ENCODE results near the gene ARNT2.

The ARNT2 gene

DNA sequence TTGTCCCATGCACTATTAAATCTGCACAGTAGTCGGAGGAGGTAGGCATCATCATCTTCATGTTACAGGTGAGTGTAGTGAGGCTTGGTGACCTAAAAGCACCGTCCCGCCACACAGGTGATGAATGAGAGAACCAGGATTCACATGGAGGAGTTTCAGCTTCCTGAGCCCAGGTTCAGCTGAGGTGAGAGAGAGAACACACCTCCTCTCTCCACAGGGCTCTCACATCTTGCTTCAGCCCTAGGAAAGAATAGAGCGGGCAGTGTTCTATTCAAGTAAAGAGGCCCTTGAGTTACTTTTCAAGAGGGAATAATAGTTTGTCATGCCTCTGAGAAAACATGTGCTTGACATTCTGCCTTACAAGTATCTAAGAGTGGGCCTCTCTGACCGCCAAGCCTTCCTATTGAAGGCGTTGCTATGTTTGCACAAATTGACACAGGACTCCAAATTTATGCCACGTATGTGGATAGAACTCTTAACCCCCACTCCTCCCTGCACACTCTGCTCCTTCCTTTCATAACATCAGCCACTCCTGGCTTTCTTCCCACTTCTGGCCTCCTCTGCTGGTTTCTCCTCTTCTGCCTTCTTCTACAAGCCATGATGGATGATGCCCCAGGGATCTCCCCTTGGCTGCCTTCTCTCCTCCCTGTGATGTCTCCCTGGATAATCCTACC is 152.6 kb downstream of the ARNT2 start:
- H2BK15ac ChIP-seq (replicated peaks; ENCODE audit: low read depth): no peak overlapping the region
- no peak overlapping the region for H3K56ac ChIP-seq (ENCODE audit: low read length)
- H3K4me3 ChIP-seq (ENCODE audit: low read length): no peak overlapping the region
- H2AK5ac ChIP-seq (ENCODE audit: low read length): no peak overlapping the region
- H3K4me1 ChIP-seq (ENCODE audit: control insufficient read depth, low read depth, low read length): peaks cover 3% of the 10 kb centered on the region
- no peak for DNase-seq
- no peak overlapping the region for H2BK120ac ChIP-seq (ENCODE audit: low read depth, low read length)
- no peak overlapping the region for H3K4me2 ChIP-seq (ENCODE audit: low read length)
- no peaks in the 10 kb centered on the region for H3K79me1 ChIP-seq (ENCODE audit: low read length)
- H3K4ac ChIP-seq (ENCODE audit: low read depth, low read length): no peak overlapping the region
- no CpG with 5 or more reads among the region's 7 CpGs for WGBS (ENCODE audit: extremely low coverage, insufficient coverage, low lambda C conversion rate)
- no peak overlapping the region for H2BK5ac ChIP-seq (ENCODE audit: low read length)
- no peaks in the 10 kb centered on the region for H3K79me2 ChIP-seq (ENCODE audit: control insufficient read depth, insufficient read depth, low read length)
- no peak overlapping the region for H3K27ac ChIP-seq (ENCODE audit: low read depth, low read length)
- no peak overlapping the region for H4K8ac ChIP-seq (ENCODE audit: low read depth, low read length)
- H3K27me3 ChIP-seq (ENCODE audit: insufficient read depth, low read length, poor library complexity): no peaks in the 10 kb centered on the region
- H3K23ac ChIP-seq (ENCODE audit: low read length): peak overlapping the region; percentile 24
- no peaks in the 10 kb centered on the region for H3K36me3 ChIP-seq (ENCODE audit: control insufficient read depth, insufficient read depth, low read length)
- H3K18ac ChIP-seq (ENCODE audit: low read length): no peak overlapping the region
- no peak overlapping the region for H4K5ac ChIP-seq (ENCODE audit: low read length)
- no peak overlapping the region for H3K9ac ChIP-seq (ENCODE audit: low read length)

DNA sequence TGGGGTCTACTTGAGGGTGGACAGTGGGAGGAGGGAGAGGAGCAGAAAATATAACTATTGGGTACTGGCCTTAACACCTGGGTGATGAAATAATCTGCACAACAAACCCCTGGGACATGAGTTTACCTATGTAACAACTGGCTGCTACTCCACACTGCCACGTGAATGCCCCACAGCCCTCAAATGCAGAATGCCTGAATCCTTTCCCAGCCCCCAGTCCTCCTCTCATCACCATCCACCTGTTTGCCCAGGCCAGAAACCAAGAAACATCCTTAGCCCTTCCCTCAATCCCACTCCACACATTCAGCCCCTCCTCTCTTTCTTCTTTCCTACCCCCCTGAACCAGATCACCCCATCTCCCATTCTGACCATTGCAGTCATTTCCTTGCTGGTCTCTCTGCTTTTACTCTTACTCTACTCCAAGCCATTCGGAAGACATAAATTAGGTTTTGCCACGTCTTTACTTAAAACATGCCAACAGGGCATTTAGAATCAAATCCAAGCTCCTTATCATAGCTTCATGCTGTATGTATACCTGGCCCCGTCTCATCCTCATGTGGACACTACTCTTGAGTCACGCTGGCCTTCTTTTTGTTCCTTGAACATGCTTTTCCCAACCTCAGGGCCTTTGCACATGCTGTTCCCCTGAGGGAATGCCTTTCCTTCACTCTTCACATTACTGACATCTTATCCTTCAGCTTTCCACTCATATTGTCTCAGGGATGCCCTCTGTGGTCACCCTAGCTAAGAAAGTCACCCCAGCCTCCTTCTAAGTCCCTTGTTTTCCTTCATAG is 153.5 kb downstream of the ARNT2 start:
- Histone ChIP-seq H3K18ac (ENCODE audit: low read length) (no peak overlapping the region), H2BK15ac (replicated peaks; ENCODE audit: low read depth) (no peak overlapping the region), H3K79me2 (ENCODE audit: control insufficient read depth, insufficient read depth, low read length) (no peaks in the 10 kb centered on the region), H3K4me3 (ENCODE audit: low read length) (no peak overlapping the region), H3K4me2 (ENCODE audit: low read length) (no peak overlapping the region), H3K4me1 (ENCODE audit: control insufficient read depth, low read depth, low read length) (peaks cover 3% of the 10 kb centered on the region), H4K8ac (ENCODE audit: low read depth, low read length) (no peak overlapping the region), H3K56ac (ENCODE audit: low read length) (no peak overlapping the region), H2BK5ac (ENCODE audit: low read length) (no peak overlapping the region), H4K5ac (ENCODE audit: low read length) (no peak overlapping the region), H2AK5ac (ENCODE audit: low read length) (no peak overlapping the region), H3K79me1 (ENCODE audit: low read length) (no peaks in the 10 kb centered on the region), H3K9ac (ENCODE audit: low read length) (no peak overlapping the region), H3K23ac (ENCODE audit: low read length) (no peak overlapping the region), H2BK120ac (ENCODE audit: low read depth, low read length) (no peak overlapping the region), H3K36me3 (ENCODE audit: control insufficient read depth, insufficient read depth, low read length) (no peaks in the 10 kb centered on the region), H3K4ac (ENCODE audit: low read depth, low read length) (no peak overlapping the region), H3K27me3 (ENCODE audit: insufficient read depth, low read length, poor library complexity) (no peaks in the 10 kb centered on the region), H3K27ac (ENCODE audit: low read depth, low read length) (no peak overlapping the region)
- no peak for DNase-seq
- WGBS (ENCODE audit: extremely low coverage, insufficient coverage, low lambda C conversion rate): no CpG with 5 or more reads among the region's 5 CpGs

DNA sequence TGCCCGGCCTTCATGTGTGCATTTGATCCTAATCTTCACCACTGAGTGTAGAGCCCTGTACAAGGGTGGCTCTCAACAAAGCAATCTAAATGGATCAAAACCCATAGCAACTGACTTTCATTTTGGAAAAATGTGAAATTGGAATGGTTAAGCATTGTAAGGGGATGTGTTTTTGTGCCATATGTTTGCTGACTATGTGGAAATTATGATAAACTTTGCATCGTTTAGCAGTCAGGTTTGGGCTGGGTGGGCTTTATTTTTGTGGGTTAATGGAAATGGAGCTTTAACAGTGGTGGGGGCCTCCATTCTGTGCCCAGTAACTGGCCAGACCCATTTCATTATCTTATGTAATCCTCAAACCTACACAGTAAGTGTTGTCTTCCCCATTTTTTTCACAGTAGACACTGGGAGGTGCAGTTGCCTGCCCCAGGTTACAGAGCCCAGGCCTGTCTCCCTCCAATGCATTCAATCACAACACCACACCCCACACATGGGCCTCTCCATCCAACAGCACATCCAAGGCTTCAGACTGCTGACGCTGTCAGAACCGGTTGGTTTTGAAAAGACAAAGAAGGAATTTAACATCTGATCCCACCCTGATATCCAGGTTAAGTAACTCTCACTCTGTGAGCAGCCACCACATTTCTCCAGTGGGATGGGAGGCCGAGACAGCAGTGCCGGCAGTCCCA is 154.6 kb downstream of the ARNT2 start:
- Histone ChIP-seq H3K36me3 (ENCODE audit: control insufficient read depth, insufficient read depth, low read length) (no peaks in the 10 kb centered on the region), H3K23ac (ENCODE audit: low read length) (no peak overlapping the region), H2BK120ac (ENCODE audit: low read depth, low read length) (no peak overlapping the region), H3K27me3 (ENCODE audit: insufficient read depth, low read length, poor library complexity) (no peaks in the 10 kb centered on the region), H3K18ac (ENCODE audit: low read length) (no peak overlapping the region), H3K4me2 (ENCODE audit: low read length) (no peak overlapping the region), H3K27ac (ENCODE audit: low read depth, low read length) (no peak overlapping the region), H3K56ac (ENCODE audit: low read length) (no peak overlapping the region), H3K4me3 (ENCODE audit: low read length) (no peak overlapping the region), H3K4ac (ENCODE audit: low read depth, low read length) (no peak overlapping the region), H4K8ac (ENCODE audit: low read depth, low read length) (no peak overlapping the region), H4K5ac (ENCODE audit: low read length) (no peak overlapping the region), H2BK5ac (ENCODE audit: low read length) (no peak overlapping the region), H3K79me2 (ENCODE audit: control insufficient read depth, insufficient read depth, low read length) (no peaks in the 10 kb centered on the region), H3K79me1 (ENCODE audit: low read length) (no peaks in the 10 kb centered on the region), H3K4me1 (ENCODE audit: control insufficient read depth, low read depth, low read length) (peaks cover 3% of the 10 kb centered on the region), H2BK15ac (replicated peaks; ENCODE audit: low read depth) (no peak overlapping the region), H2AK5ac (ENCODE audit: low read length) (no peak overlapping the region), H3K9ac (ENCODE audit: low read length) (no peak overlapping the region)
- no CpG with 5 or more reads among the region's 6 CpGs for WGBS (ENCODE audit: extremely low coverage, insufficient coverage, low lambda C conversion rate)
- no peak for DNase-seq

DNA sequence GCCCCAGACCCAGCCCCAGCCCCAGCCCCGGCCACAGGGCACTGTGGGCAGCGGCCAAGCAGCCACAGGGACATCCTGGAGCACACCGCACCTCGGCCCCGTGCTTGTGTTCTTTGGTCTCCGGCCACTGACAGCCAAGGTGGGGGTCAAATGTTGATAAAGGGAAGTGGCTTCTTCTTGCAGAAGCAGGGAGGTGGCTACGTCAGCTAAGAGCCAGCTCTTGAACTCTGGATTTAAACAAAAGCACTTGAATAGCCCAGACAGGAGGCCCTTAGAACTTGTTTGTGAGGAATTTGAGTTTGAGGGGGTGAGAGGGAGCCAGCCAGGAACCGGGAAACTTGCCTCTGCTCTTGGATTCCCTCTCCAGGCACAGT is 155.1 kb downstream of the ARNT2 start:
- whole genome bisulfite sequencing (ENCODE audit: extremely low coverage, insufficient coverage, low lambda C conversion rate): no CpG with 5 or more reads among the region's 8 CpGs
- peaks cover 3% of the 10 kb centered on the region for H3K4me1 ChIP-seq (ENCODE audit: control insufficient read depth, low read depth, low read length)
- no peak for DNase-seq
- H2AK5ac ChIP-seq (ENCODE audit: low read length): no peak overlapping the region
- no peak overlapping the region for H3K27ac ChIP-seq (ENCODE audit: low read depth, low read length)
- H3K18ac ChIP-seq (ENCODE audit: low read length): no peak overlapping the region
- no peak overlapping the region for H2BK120ac ChIP-seq (ENCODE audit: low read depth, low read length)
- H3K4me3 ChIP-seq (ENCODE audit: low read length): no peak overlapping the region
- H2BK5ac ChIP-seq (ENCODE audit: low read length): no peak overlapping the region
- H3K9ac ChIP-seq (ENCODE audit: low read length): no peak overlapping the region
- no peak overlapping the region for H4K5ac ChIP-seq (ENCODE audit: low read length)
- no peaks in the 10 kb centered on the region for H3K79me1 ChIP-seq (ENCODE audit: low read length)
- H3K36me3 ChIP-seq (ENCODE audit: control insufficient read depth, insufficient read depth, low read length): no peaks in the 10 kb centered on the region
- no peak overlapping the region for H3K23ac ChIP-seq (ENCODE audit: low read length)
- no peak overlapping the region for H4K8ac ChIP-seq (ENCODE audit: low read depth, low read length)
- no peak overlapping the region for H2BK15ac ChIP-seq (replicated peaks; ENCODE audit: low read depth)
- no peaks in the 10 kb centered on the region for H3K79me2 ChIP-seq (ENCODE audit: control insufficient read depth, insufficient read depth, low read length)
- H3K4ac ChIP-seq (ENCODE audit: low read depth, low read length): no peak overlapping the region
- no peak overlapping the region for H3K56ac ChIP-seq (ENCODE audit: low read length)
- H3K27me3 ChIP-seq (ENCODE audit: insufficient read depth, low read length, poor library complexity): no peaks in the 10 kb centered on the region
- H3K4me2 ChIP-seq (ENCODE audit: low read length): no peak overlapping the region

DNA sequence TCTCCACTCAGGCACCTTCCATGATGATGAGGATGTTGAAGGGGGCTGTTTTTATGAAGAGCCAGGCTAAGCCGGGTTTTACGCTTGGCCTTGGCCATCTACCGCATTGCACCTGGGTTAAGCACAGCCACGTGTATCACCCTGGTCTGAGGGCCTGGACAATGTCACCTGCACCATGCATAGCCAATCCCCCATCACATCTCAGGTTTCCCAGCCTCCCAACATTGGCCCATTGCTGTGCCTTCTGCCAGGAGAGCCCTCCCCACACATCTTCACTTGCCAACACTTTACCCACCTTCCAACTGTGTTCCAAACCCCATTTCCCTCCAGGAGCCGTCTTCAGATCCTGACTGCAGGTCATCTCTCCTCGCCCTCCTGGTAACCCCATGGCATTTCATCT is 155.6 kb downstream of the ARNT2 start:
- Histone ChIP-seq H3K27ac (ENCODE audit: low read depth, low read length) (no peak overlapping the region), H3K56ac (ENCODE audit: low read length) (no peak overlapping the region), H3K9ac (ENCODE audit: low read length) (no peak overlapping the region), H3K23ac (ENCODE audit: low read length) (no peak overlapping the region), H3K4ac (ENCODE audit: low read depth, low read length) (no peak overlapping the region), H3K36me3 (ENCODE audit: control insufficient read depth, insufficient read depth, low read length) (no peaks in the 10 kb centered on the region), H2BK120ac (ENCODE audit: low read depth, low read length) (no peak overlapping the region), H3K79me1 (ENCODE audit: low read length) (no peaks in the 10 kb centered on the region), H2BK5ac (ENCODE audit: low read length) (no peak overlapping the region), H3K4me2 (ENCODE audit: low read length) (no peak overlapping the region), H3K4me1 (ENCODE audit: control insufficient read depth, low read depth, low read length) (peaks cover 3% of the 10 kb centered on the region), H4K8ac (ENCODE audit: low read depth, low read length) (no peak overlapping the region), H2AK5ac (ENCODE audit: low read length) (no peak overlapping the region), H4K5ac (ENCODE audit: low read length) (no peak overlapping the region), H3K79me2 (ENCODE audit: control insufficient read depth, insufficient read depth, low read length) (no peaks in the 10 kb centered on the region), H2BK15ac (replicated peaks; ENCODE audit: low read depth) (no peak overlapping the region), H3K27me3 (ENCODE audit: insufficient read depth, low read length, poor library complexity) (no peaks in the 10 kb centered on the region), H3K18ac (ENCODE audit: low read length) (no peak overlapping the region), H3K4me3 (ENCODE audit: low read length) (no peak overlapping the region)
- no CpG with 5 or more reads among the region's 6 CpGs for WGBS (ENCODE audit: extremely low coverage, insufficient coverage, low lambda C conversion rate)
- no peak for DNase-seq
